Caco-2 (cell line): ENCODE measurements around the gene PRG2. TPM values are rescaled to one million over a fixed set of nuclear protein-coding genes. Genes with fewer than 3 reads are reported as not detected.

Experiments
- BruUV-seq: library from RNA; stranded (reverse); fragments of 400-500 nt; replicated peaks from 2 replicates; lab custom pipeline; 2021; lab: Mats Ljungman, UMichigan
- CTCF ChIA-PET: fragments of 300-600 bp; sonication (Branson Sonifier 250); formaldehyde crosslinking; loops from one replicate; lab custom pipeline; 2022; ENCODE audit warnings: antibody characterized with exemption; lab: Charles Lee
- POLR2A ChIA-PET: fragments of 300-600 bp; sonication (Branson Sonifier 250); formaldehyde crosslinking; loops from one replicate; lab custom pipeline; 2022; ENCODE audit warnings: antibody characterized with exemption; lab: Charles Lee
- DNase-seq, 2 experiments: peaks; one replicate each; pipeline versions ENCODE4 v3.0.0 to v3.0.0-alpha.2; 2020 to 2022
- H3K27me3 ChIP-seq: replicated peaks from 2 replicates; pipeline ENCODE4 v1.6.0; 2011; ENCODE audit warnings: low read length; ENCODE audit not compliant: control insufficient read depth, insufficient read depth
- H3K36me3 ChIP-seq: 2 replicates; pipeline ENCODE4 v1.5.1; 2011; ENCODE audit warnings: low read length; ENCODE audit not compliant: control insufficient read depth, insufficient read depth
- H3K4me1 ChIP-seq: fragments of 250-450 bp; sonication (Bioruptor Pico); 2 replicates; pipeline ENCODE4 v1.5.1; 2020; ENCODE audit warnings: mild to moderate bottlenecking
- H3K4me3 ChIP-seq: 2 replicates; pipeline ENCODE4 v1.5.1; 2011; ENCODE audit warnings: low read depth, mild to moderate bottlenecking, control low read depth, low read length
- H3K9me3 ChIP-seq: fragments of 250-450 bp; sonication (Bioruptor Pico); 2 replicates; pipeline ENCODE4 v1.5.1; 2020; ENCODE audit warnings: mild to moderate bottlenecking, moderate library complexity
- H3K27ac Mint-ChIP-seq: one replicate; pipeline ENCODE4 v1.8.0; 2022; ENCODE audit warnings: mixed read lengths; ENCODE audit not compliant: unreplicated experiment
- H3K27me3 Mint-ChIP-seq: one replicate; pipeline ENCODE4 v1.8.0; 2022; ENCODE audit warnings: mixed read lengths; ENCODE audit not compliant: insufficient read depth, unreplicated experiment
- H3K36me3 Mint-ChIP-seq: one replicate; pipeline ENCODE4 v1.8.0; 2022; ENCODE audit warnings: mild to moderate bottlenecking, mixed read lengths; ENCODE audit not compliant: insufficient read depth, unreplicated experiment
- H3K4me1 Mint-ChIP-seq: one replicate; pipeline ENCODE4 v1.8.0; 2022; ENCODE audit warnings: low read depth, mixed read lengths; ENCODE audit not compliant: unreplicated experiment
- H3K4me3 Mint-ChIP-seq: one replicate; pipeline ENCODE4 v1.8.0; 2022; ENCODE audit warnings: mild to moderate bottlenecking, moderate library complexity, mixed read lengths; ENCODE audit not compliant: unreplicated experiment
- H3K9me3 Mint-ChIP-seq: one replicate; pipeline ENCODE4 v1.8.0; 2022; ENCODE audit warnings: mixed read lengths; ENCODE audit not compliant: unreplicated experiment
- CTCF ChIP-seq, 2 experiments: fragments of 200-600 bp in 1 of 2; IDR thresholded peaks; 1 replicate in 1 of 2; 2 replicates in 1 of 2; pipeline versions ENCODE4 v1.5.1 to v1.8.0; 2011 to 2022; ENCODE audit warnings: antibody characterized with exemption in 1 of 2, control low read depth in 1 of 2, inconsistent platforms in 1 of 2, low read depth in 1 of 2, low read length in 1 of 2, mild to moderate bottlenecking in 1 of 2, moderate library complexity in 1 of 2; ENCODE audit not compliant: insufficient read depth in 1 of 2, severe bottlenecking in 1 of 2, unreplicated experiment in 1 of 2
- intact Hi-C: fragments of 100-400 bp; cut with micrococcal nuclease; formaldehyde crosslinking; loops from one replicate; pipeline ENCODE4 v1.10.0; 2022; ENCODE audit not compliant: unreplicated experiment
- total RNA-seq: library from RNA; stranded (reverse); gene quantifications from 2 replicates; pipeline ENCODE4 v1.2.3, GENCODE V29; 2022

PRG2 gene
- total RNA-seq, 1 experiment from 2014 or later: not detected

GRCh38 chr11:57428643-57429042 is 38.2 kb upstream of the PRG2 start:
- Histone ChIP-seq H3K36me3 (no peaks in the 10 kb centered on the region), H3K4me1 (no peaks in the 10 kb centered on the region), H3K27me3 (no peaks in the 10 kb centered on the region; the same call in 1 of the 2 replicates), H3K4me3 (no peak overlapping the region), H3K9me3 (no peaks in the 10 kb centered on the region)
- no peak overlapping the region for H3K4me3 Mint-ChIP-seq
- TF ChIP-seq CTCF (IDR thresholded peaks at IDR 0.05; ENCODE audit: insufficient read depth in 1 of 2, low read depth in 1 of 2, low read length in 1 of 2, severe bottlenecking in 1 of 2, unreplicated experiment in 1 of 2): no peak
- no peaks in the 10 kb centered on the region for H3K4me1 Mint-ChIP-seq
- H3K9me3 Mint-ChIP-seq: no peaks in the 10 kb centered on the region
- H3K27ac Mint-ChIP-seq: no peak overlapping the region
- no peak for DNase-seq
- no TSS peak for BruUV-seq
- intact Hi-C loops: no loop called here
- H3K27me3 Mint-ChIP-seq: peaks cover 2% of the 10 kb centered on the region
- no peaks in the 10 kb centered on the region for H3K36me3 Mint-ChIP-seq
- POLR2A ChIA-PET: no interaction called here
- CTCF ChIA-PET: no interaction called here

GRCh38 chr11:57427727-57428082 is 37.3 kb upstream of the PRG2 start:
- no TSS peak for BruUV-seq
- no peak for TF ChIP-seq CTCF (IDR thresholded peaks at IDR 0.05; ENCODE audit: insufficient read depth in 1 of 2, low read depth in 1 of 2, low read length in 1 of 2, severe bottlenecking in 1 of 2, unreplicated experiment in 1 of 2)

GRCh38 chr11:57426929-57427726 is 36.7 kb upstream of the PRG2 start, which contains the start of gene SLC43A3:
TSS of gene SLC43A3 (minus strand) at chr11:57427121. CDS start at chr11:57426172, 949 bp downstream.
- no peak for TF ChIP-seq CTCF (IDR thresholded peaks at IDR 0.05; ENCODE audit: insufficient read depth in 1 of 2, low read depth in 1 of 2, low read length in 1 of 2, severe bottlenecking in 1 of 2, unreplicated experiment in 1 of 2)
- Histone ChIP-seq H3K9me3 (no peaks in the 10 kb centered on the region), H3K4me3 (no peak within 1 kb of the TSS), H3K4me1 (no peaks in the 10 kb centered on the region), H3K36me3 (no peaks in the 10 kb centered on the region), H3K27me3 (no peaks in the 10 kb centered on the region; the same call in 1 of the 2 replicates)
- Mint-ChIP-seq H3K36me3 (no peaks in the 10 kb centered on the region), H3K9me3 (no peaks in the 10 kb centered on the region), H3K27me3 (peaks cover 7% of the 10 kb centered on the region), H3K27ac (no peak within 1 kb of the TSS), H3K4me3 (no peak within 1 kb of the TSS), H3K4me1 (no peaks in the 10 kb centered on the region)
- ChIA-PET POLR2A (no interaction called here), CTCF (no interaction called here)
- BruUV-seq: no TSS peak
- intact Hi-C loops: no loop called here
- no peak for DNase-seq

More at GRCh38 chr11:57427727-57428082, 37.3 kb upstream of the PRG2 start:
- CTCF ChIA-PET: no interaction called here
- Histone ChIP-seq H3K4me1 (no peaks in the 10 kb centered on the region), H3K9me3 (no peaks in the 10 kb centered on the region), H3K27me3 (no peaks in the 10 kb centered on the region; the same call in 1 of the 2 replicates), H3K4me3 (no peak overlapping the region), H3K36me3 (no peaks in the 10 kb centered on the region)
- Mint-ChIP-seq H3K36me3 (no peaks in the 10 kb centered on the region), H3K4me1 (no peaks in the 10 kb centered on the region), H3K27ac (no peak overlapping the region), H3K4me3 (no peak overlapping the region), H3K27me3 (peaks cover 7% of the 10 kb centered on the region), H3K9me3 (no peaks in the 10 kb centered on the region)
- no peak for DNase-seq
- intact Hi-C loops: no loop called here
- POLR2A ChIA-PET: no interaction called here
